Middle frontal gyrus (tissue), 1 donor: ENCODE measurements around the gene HSPB9.
"Not testable (repeated sequence)": the region's sequence is repeated elsewhere in the genome, so short reads cannot be mapped to it uniquely, and the experiment has no call there.

Source experiments
- DNase-seq: peaks from one replicate; pipeline ENCODE4 v3.0.0-alpha.2; 2015; ENCODE audit warnings: low spot score; ENCODE audit errors: extremely low spot score

Gene HSPB9

GRCh38 chr17:42143138-42143537, 20.5 kb downstream of the HSPB9 start:
- not testable (repeated sequence) for DNase-seq

- no peak for DNase-seq
Measured at GRCh38 chr17:42146911-42147607, 24.5 kb downstream of the HSPB9 start.

- no peak for DNase-seq
Measured at GRCh38 chr17:42153919-42154742, 31.5 kb downstream of the HSPB9 start.

GRCh38 chr17:42155614-42156045, 33.0 kb downstream of the HSPB9 start:
- DNase-seq = no peak

DNA sequence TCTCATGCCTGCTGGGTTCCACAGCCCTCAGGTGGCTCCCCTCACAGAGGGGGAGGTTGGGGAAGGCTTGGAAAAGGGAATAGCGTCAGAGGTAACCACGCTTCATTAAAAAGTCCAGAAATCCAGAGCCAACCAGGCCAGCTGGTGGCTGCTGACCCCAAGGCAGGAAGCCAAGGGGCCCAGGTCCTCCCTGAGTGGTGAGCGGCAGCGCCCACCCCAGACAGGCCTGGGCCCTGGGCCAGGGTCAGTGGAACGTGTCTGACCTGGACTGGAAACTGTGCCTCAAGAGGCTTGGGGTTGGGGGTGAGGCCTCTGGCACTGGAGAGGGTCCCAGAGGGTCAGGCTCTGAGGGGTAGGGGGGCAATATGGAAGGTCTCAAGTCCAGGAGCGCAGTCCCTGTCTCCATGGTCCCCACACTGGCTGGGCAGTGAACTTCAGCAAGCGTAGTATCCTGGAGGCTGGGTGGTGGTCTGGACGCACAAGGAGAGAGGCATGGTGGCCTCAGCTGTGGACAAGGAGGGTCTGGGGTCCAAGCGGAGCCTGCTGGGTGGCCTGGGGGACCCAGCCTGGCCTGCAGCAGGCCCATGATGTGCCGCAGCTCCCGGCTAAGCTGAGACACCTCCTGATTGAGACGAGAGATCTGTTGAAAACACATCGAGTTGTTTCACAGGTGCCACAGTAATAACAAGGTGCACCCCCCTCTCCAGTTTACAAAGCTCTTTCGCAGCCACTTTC, 37.4 kb downstream of the HSPB9 start:
- DNase-seq = no peak

DNA sequence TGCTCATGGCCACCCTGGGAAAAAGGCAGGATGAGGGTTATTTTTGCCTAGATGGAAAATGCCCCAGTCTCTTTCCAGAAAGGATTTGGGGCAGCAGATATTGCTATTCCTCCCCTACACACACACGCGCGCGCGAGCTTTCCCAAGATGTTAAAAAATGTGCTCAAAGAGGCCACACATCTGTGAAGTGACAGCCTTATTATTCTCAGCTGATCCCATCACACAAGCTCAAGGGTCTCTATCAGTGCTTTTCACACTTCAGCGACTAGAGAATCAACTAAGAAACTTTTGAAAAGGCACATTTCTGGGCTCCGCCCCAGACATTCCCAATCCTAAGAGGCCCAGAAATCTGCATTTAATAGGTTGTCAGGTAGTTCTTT, 37.9 kb downstream of the HSPB9 start:
- DNase-seq = no peak

- DNase-seq = no peak
Measured at GRCh38 chr17:42163113-42163512, 40.5 kb downstream of the HSPB9 start.

DNA sequence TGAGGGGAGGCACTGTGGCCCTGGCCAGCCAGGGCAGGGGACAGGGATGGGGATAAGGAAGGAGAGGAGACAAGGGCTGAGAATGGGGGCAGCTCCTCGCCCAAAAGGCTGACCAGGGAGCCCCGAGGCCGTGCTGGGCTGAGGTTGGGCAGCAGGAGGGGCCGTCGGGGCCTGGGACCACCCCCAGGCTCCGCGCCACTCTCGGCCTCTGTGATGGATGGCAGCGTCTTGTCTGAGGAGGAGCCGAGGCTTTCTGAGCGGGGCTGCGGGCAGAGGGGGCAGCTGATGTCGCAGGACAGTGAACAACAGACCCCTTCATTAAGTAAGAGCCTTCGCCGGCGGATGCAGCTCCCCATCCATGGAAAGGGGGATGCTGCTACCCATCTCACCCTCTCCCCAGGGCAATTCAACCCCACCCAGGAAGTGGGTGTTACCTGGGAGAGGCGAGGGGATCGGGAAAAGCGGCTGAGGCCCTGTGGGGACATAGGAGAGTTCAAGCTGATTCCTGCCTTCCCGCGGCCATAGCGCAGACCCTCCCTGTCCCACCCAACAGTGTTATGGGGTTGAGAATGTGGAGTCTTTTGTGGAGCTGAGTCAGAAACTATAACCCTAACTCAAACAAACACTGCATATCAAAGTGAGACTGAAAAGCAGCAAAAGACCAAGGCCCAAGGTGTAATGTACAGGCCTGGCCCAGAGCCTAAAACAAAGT, 41.2 kb downstream of the HSPB9 start:
- DNase-seq = no peak

DNA sequence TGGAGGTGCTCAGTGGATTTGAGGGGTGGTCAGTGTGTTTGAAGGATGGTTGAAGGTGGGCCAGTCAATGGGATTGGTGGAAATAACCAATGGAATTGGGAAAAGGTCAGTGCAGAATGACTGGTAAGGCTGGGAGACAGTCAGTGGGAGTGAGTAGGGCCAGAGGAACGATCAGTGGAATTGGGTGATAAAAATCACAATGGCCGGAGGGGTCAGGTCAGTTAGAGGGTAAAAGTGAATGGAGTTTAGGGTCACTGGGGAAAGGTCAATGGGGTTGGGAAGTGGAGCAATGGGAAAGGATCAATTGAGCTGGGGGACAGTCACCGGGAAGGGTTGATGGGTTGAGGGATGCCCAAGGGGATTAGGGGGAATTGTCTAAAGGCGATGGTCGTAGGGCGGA, 43.1 kb downstream of the HSPB9 start:
- no peak for DNase-seq

DNA sequence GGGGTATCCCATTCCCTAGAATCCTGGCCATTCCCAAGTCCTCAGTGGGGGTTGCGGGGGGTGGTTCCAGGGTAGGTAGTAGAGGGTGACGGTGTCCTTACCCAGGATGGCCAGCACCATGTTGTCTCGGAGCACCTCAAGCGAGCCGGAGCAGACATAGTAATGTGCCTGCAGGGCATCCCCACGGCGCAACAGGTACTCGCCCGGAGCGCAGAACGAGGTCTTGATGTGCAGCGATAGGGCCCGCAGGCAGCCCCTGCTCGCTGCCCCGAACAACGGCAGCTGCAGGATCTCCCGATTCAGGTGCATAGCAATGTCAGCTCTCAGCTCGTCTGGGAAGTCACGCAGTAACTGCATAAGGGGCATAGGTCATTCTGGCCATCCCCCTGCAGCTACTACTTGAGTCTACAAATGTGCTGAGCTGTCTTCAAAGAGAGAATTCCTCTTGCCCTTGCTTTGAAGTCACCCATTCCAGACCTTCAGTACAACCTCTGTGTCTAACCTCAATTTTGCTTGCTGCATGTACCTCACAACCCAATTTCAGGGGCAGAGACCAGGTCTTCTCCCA, 43.7 kb downstream of the HSPB9 start:
- no peak for DNase-seq

DNA sequence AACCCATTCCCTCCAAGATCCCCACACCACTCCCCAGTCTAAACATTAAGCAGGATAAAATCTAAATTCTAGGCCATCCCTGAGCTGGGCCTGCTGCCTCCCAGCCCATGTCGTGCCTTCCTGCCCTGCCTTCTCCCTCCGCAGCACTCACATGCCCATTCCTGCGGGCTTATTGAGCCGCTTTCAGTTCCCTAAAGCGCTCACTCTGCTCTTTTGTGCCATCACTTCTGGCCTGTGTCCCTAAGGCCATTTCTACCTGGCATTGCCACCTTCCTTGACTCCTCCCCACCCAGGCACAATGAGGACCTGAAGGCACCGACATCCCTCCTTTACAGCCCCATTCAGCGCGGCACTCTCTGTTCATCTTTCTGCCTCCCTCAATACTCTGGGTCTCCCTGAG, 45.2 kb downstream of the HSPB9 start:
- no peak for DNase-seq

DNA sequence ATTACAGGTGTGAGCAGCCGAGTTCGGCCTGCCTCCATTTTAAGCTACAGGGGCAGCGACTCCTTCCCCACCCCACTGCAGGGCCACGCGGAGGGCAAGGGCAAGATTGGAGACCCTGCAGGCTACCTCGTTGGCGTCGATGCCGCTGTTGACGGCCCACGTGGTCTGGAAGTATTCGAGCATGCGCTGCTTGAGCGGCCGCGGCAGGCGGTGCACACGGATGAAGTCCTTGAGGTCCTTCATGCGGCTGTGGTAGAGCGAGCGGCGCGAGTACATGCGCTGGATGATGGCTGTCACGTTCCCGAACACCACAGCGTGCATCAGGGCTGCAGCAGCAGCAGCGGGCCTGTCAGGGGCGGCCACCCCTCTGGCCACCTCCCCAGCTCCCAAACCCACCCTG, 46.7 kb downstream of the HSPB9 start:
- DNase-seq = no peak

DNA sequence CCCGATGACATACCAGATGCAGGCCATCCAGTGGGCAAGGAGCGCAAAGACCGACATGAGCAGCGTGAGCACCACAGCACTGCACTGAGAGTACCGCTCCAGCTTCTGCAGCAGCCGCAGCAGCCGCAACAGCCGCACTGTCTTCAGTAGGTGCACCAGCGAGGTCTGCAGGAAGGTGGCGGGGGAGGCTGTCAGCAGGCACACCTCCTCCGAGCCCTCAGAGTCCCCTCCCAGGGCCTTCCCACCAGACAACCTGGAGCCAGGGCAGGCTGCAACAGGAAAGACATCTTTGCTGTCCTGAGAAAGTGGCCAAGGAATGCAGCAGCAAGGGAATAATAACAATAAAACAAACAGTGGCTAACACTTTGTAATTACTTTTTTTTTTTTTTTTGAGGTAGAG, 49.2 kb downstream of the HSPB9 start:
- DNase-seq = no peak
